Measurements from ENCODE around the gene WBP2NL. TPM values are rescaled to one million over a fixed set of nuclear protein-coding genes. Genes with fewer than 3 reads are reported as not detected.

The WBP2NL gene
- total and polyA plus RNA-seq, 2 of the 8 experiments (the other 6 are each of a cell fraction or from before 2014, with no cell fraction given): not detected

GRCh38 chr22:42074132-42074811, 75.7 kb downstream of the WBP2NL start, which contains the start of gene PHETA2 (continued):
- TF ChIP-seq SAP30 (IDR thresholded peaks at IDR 0.05; ENCODE audit: insufficient read depth, insufficient replicate concordance, low read length) (no peak), RAD21 (IDR thresholded peaks at IDR 0.05 in 1 of 2, conservative IDR thresholded peaks at IDR 0.05 in 1 of 2; ENCODE audit: low read depth in 2 of 2, low read length in 2 of 2) (peak in 1 of 2 experiments; percentile 28; a peak in 3 of 4 replicates), HDAC6 (IDR thresholded peaks at IDR 0.05; ENCODE audit: low read depth, low read length) (no peak), SP1 (IDR thresholded peaks at IDR 0.05; ENCODE audit: low read depth, low read length) (no peak), EZH2 (IDR thresholded peaks at IDR 0.05; ENCODE audit: low read depth, low read length, severe bottlenecking) (no peak), TCF12 (IDR thresholded peaks at IDR 0.05; ENCODE audit: low read depth, low read length) (no peak), GTF2F1 (IDR thresholded peaks at IDR 0.05; ENCODE audit: borderline replicate concordance, low read depth, low read length) (no peak), JUND (IDR thresholded peaks at IDR 0.05; ENCODE audit: low read length) (no peak), RNF2 (IDR thresholded peaks at IDR 0.05; ENCODE audit: borderline replicate concordance, low read depth, low read length, missing control alignments, poor library complexity, severe bottlenecking) (no peak), CTBP2 (IDR thresholded peaks at IDR 0.05; ENCODE audit: borderline replicate concordance, insufficient read depth, insufficient read length, low read length) (no peak), CREB1 (IDR thresholded peaks at IDR 0.05) (no peak), TBP (IDR thresholded peaks at IDR 0.05; ENCODE audit: low read depth, low read length) (no peak), TEAD4 (IDR thresholded peaks at IDR 0.05; ENCODE audit: low read depth, low read length) (no peak), RFX5 (IDR thresholded peaks at IDR 0.05; ENCODE audit: borderline replicate concordance, low read depth, low read length) (no peak), POLR2AphosphoS5 (IDR thresholded peaks at IDR 0.05; ENCODE audit: low read depth, low read length) (peak; percentile 51; the same call in 1 of the 2 replicates), TAF1 (IDR thresholded peaks at IDR 0.05; ENCODE audit: low read depth, low read length) (0 out of 2 replicates have a peak, but pooled peaks have one; percentile 62), JUN (IDR thresholded peaks at IDR 0.05; ENCODE audit: low read depth, low read length) (no peak), FOSL1 (IDR thresholded peaks at IDR 0.05; ENCODE audit: insufficient read depth, low read depth, low read length) (no peak), SP2 (IDR thresholded peaks at IDR 0.05; ENCODE audit: low read length) (no peak), EGR1 (IDR thresholded peaks at IDR 0.05; ENCODE audit: borderline replicate concordance, low read depth, low read length) (no peak), CBX5 (IDR thresholded peaks at IDR 0.05; ENCODE audit: low read depth, low read length) (no peak), BRCA1 (IDR thresholded peaks at IDR 0.05; ENCODE audit: low read depth, low read length) (no peak), SUZ12 (IDR thresholded peaks at IDR 0.05; ENCODE audit: low read length) (no peak)
- TF ChIP-seq, protein P1, sequence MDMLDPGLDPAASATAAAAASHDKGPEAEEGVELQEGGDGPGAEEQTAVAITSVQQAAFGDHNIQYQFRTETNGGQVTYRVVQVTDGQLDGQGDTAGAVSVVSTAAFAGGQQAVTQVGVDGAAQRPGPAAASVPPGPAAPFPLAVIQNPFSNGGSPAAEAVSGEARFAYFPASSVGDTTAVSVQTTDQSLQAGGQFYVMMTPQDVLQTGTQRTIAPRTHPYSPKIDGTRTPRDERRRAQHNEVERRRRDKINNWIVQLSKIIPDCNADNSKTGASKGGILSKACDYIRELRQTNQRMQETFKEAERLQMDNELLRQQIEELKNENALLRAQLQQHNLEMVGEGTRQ (IDR thresholded peaks at IDR 0.05; ENCODE audit: low read length): no peak

All from H1 (cell line).